Measurements from ENCODE around the gene CEP70.

- TF ChIP-seq CREB1 (IDR thresholded peaks at IDR 0.05; ENCODE audit: low read depth) (no peak), FOXM1 (IDR thresholded peaks at IDR 0.05; ENCODE audit: borderline replicate concordance, low read depth) (no peak), YY1 (IDR thresholded peaks at IDR 0.05; ENCODE audit: low read depth) (no peak), EP300 (IDR thresholded peaks at IDR 0.05; ENCODE audit: borderline replicate concordance) (no peak), RAD21 (IDR thresholded peaks at IDR 0.05; ENCODE audit: low read depth) (no peak), TAF1 (IDR thresholded peaks at IDR 0.05; ENCODE audit: low read depth) (no peak), NFIC (IDR thresholded peaks at IDR 0.05) (no peak), CEBPB (IDR thresholded peaks at IDR 0.05) (no peak), ZBTB7A (IDR thresholded peaks at IDR 0.05; ENCODE audit: low read depth) (no peak), TEAD4 (IDR thresholded peaks at IDR 0.05) (no peak), EGR1 (IDR thresholded peaks at IDR 0.05) (no peak)
- TF ChIP-seq, protein P1, sequence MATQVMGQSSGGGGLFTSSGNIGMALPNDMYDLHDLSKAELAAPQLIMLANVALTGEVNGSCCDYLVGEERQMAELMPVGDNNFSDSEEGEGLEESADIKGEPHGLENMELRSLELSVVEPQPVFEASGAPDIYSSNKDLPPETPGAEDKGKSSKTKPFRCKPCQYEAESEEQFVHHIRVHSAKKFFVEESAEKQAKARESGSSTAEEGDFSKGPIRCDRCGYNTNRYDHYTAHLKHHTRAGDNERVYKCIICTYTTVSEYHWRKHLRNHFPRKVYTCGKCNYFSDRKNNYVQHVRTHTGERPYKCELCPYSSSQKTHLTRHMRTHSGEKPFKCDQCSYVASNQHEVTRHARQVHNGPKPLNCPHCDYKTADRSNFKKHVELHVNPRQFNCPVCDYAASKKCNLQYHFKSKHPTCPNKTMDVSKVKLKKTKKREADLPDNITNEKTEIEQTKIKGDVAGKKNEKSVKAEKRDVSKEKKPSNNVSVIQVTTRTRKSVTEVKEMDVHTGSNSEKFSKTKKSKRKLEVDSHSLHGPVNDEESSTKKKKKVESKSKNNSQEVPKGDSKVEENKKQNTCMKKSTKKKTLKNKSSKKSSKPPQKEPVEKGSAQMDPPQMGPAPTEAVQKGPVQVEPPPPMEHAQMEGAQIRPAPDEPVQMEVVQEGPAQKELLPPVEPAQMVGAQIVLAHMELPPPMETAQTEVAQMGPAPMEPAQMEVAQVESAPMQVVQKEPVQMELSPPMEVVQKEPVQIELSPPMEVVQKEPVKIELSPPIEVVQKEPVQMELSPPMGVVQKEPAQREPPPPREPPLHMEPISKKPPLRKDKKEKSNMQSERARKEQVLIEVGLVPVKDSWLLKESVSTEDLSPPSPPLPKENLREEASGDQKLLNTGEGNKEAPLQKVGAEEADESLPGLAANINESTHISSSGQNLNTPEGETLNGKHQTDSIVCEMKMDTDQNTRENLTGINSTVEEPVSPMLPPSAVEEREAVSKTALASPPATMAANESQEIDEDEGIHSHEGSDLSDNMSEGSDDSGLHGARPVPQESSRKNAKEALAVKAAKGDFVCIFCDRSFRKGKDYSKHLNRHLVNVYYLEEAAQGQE (IDR thresholded peaks at IDR 0.05; ENCODE audit: low read depth): no peak
- TF ChIP-seq, protein P2, sequence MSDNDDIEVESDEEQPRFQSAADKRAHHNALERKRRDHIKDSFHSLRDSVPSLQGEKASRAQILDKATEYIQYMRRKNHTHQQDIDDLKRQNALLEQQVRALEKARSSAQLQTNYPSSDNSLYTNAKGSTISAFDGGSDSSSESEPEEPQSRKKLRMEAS (IDR thresholded peaks at IDR 0.05): no peak
Observed at GRCh38 chr3:138476526-138476925, 117.5 kb downstream of the CEP70 start.

All from Ishikawa (cell line).